Trophoblast cell (in vitro differentiated cells and primary cell): Measurements from ENCODE around the gene DNAH17.
A peak's percentile ranks its signal among the peaks of the same experiment; 100 is the strongest.

Source experiments
- DNase-seq, 2 donors: peaks; one replicate each; pipeline ENCODE4 v3.0.0-alpha.2; 2016
- H2AFZ ChIP-seq: 2 replicates; pipeline ENCODE4 v1.6.1; 2013; ENCODE audit warnings: low read length, moderate library complexity, mild to moderate bottlenecking; ENCODE audit not compliant: insufficient read depth, poor library complexity
- H2AK5ac ChIP-seq: 2 replicates; pipeline ENCODE4 v1.6.1; 2013; ENCODE audit warnings: mild to moderate bottlenecking, low read length
- H2BK120ac ChIP-seq: 2 replicates; pipeline ENCODE4 v1.6.1; 2013; ENCODE audit warnings: low read length, mild to moderate bottlenecking, moderate library complexity; ENCODE audit not compliant: insufficient read depth, poor library complexity
- H2BK12ac ChIP-seq: 2 replicates; pipeline ENCODE4 v1.6.1; 2013; ENCODE audit warnings: mild to moderate bottlenecking, low read length, moderate library complexity
- H2BK5ac ChIP-seq: 2 replicates; pipeline ENCODE4 v1.6.1; 2013; ENCODE audit warnings: low read length, low read depth, moderate library complexity, mild to moderate bottlenecking; ENCODE audit not compliant: poor library complexity
- H3K14ac ChIP-seq: 2 replicates; pipeline ENCODE4 v1.6.1; 2013; ENCODE audit warnings: mild to moderate bottlenecking, low read length
- H3K18ac ChIP-seq: 2 replicates; pipeline ENCODE4 v1.6.1; 2013; ENCODE audit warnings: mild to moderate bottlenecking, low read length
- H3K23ac ChIP-seq: 2 replicates; pipeline ENCODE4 v1.6.1; 2013; ENCODE audit warnings: low read length
- H3K27ac ChIP-seq: 2 replicates; pipeline ENCODE4 v1.5.1; 2013; ENCODE audit warnings: low read depth, mild to moderate bottlenecking, inconsistent platforms, low read length, moderate library complexity
- H3K27me3 ChIP-seq: 2 replicates; pipeline ENCODE4 v1.6.1; 2013; ENCODE audit warnings: inconsistent platforms, mild to moderate bottlenecking, low read length, moderate library complexity; ENCODE audit not compliant: insufficient read depth
- H3K36me3 ChIP-seq, 2 experiments: 1 replicate in 1 of 2; 2 replicates in 1 of 2; pipeline ENCODE4 v1.6.1; 2013; ENCODE audit warnings: low read length in 2 of 2, mild to moderate bottlenecking in 2 of 2, moderate library complexity in 1 of 2; ENCODE audit not compliant: insufficient read depth in 2 of 2, control insufficient read depth in 1 of 2
- H3K4ac ChIP-seq: 2 replicates; pipeline ENCODE4 v1.6.1; 2013; ENCODE audit warnings: low read depth, mild to moderate bottlenecking, low read length, moderate library complexity
- H3K4me1 ChIP-seq, 2 experiments: 1 replicate in 1 of 2; 2 replicates in 1 of 2; pipeline ENCODE4 v1.6.1; 2013; ENCODE audit warnings: low read length in 2 of 2, mild to moderate bottlenecking in 2 of 2, moderate library complexity in 1 of 2; ENCODE audit not compliant: insufficient read depth in 2 of 2, control insufficient read depth in 1 of 2
- H3K4me2 ChIP-seq: 2 replicates; pipeline ENCODE4 v1.6.1; 2013; ENCODE audit warnings: inconsistent platforms, mild to moderate bottlenecking, low read length, moderate library complexity
- H3K4me3 ChIP-seq: 2 replicates; pipeline ENCODE4 v1.5.1; 2013; ENCODE audit warnings: mild to moderate bottlenecking, low read depth, low read length, inconsistent platforms
- H3K79me1 ChIP-seq: one replicate; pipeline ENCODE4 v1.6.1; 2013; ENCODE audit warnings: low read length
- H3K79me2 ChIP-seq: 2 replicates; pipeline ENCODE4 v1.6.1; 2013; ENCODE audit warnings: low read length, mild to moderate bottlenecking; ENCODE audit not compliant: control insufficient read depth, insufficient read depth, poor library complexity
- H3K9ac ChIP-seq: 2 replicates; pipeline ENCODE4 v1.6.1; 2013; ENCODE audit warnings: mild to moderate bottlenecking, low read length
- H3K9me3 ChIP-seq: 2 replicates; pipeline ENCODE4 v1.6.1; 2013; ENCODE audit warnings: low read depth, mild to moderate bottlenecking, control low read depth, inconsistent platforms, low read length; ENCODE audit not compliant: insufficient read depth
- H4K12ac ChIP-seq: 2 replicates; pipeline ENCODE4 v1.6.1; 2013; ENCODE audit warnings: low read depth, mild to moderate bottlenecking, low read length, moderate library complexity
- H4K8ac ChIP-seq: 2 replicates; pipeline ENCODE4 v1.6.1; 2013; ENCODE audit warnings: low read depth, mild to moderate bottlenecking, low read length, moderate library complexity
- H4K91ac ChIP-seq: one replicate; pipeline ENCODE4 v1.6.1; 2013; ENCODE audit warnings: low read depth, mild to moderate bottlenecking, low read length, moderate library complexity
- WGBS: extraction: QIAGEN DNeasy Blood & Tissue Kit; methylation state at CpG from one replicate; pipeline ENCODE4 v1.1.7; 2013; ENCODE audit warnings: missing lambda C conversion rate; ENCODE audit not compliant: insufficient read length, insufficient coverage; ENCODE audit errors: extremely low coverage; 5-methylcytosine and 5-hydroxymethylcytosine counted together

DNAH17 gene

DNA sequence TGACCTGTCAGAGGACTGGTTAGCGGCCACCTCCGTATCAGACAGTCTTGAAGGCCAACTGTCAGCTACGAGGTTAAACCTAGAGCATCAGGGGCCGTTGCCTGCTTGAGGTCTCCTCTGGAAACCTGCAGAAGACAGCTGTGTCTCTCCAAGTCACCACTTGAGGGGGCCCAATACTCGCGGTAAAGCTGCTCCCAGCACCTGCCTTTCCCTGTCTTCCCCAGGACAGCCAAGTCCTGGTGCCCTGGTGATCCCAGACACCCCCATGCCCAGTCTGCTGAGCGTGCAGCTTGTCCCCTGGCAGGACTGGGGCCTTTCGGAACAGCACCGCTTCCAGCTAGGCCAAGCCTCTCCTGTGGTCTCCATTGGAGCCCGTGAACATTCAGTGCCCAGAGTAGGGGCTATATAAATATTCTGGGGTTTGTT, 80.1 kb downstream of the DNAH17 start:
- Histone ChIP-seq H2BK120ac (no peak overlapping the region), H4K12ac (no peak overlapping the region), H4K8ac (no peak overlapping the region), H2AK5ac (no peak overlapping the region), H3K79me2 (no peaks in the 10 kb centered on the region), H3K4ac (no peak overlapping the region), H3K4me3 (no peak overlapping the region), H2BK5ac (no peak overlapping the region), H3K14ac (no peak overlapping the region), H3K27ac (no peak overlapping the region), H4K91ac (no peak overlapping the region), H3K9ac (no peak overlapping the region), H3K27me3 (no peaks in the 10 kb centered on the region), H3K4me2 (no peak overlapping the region), H2BK12ac (no peak overlapping the region), H3K79me1 (no peaks in the 10 kb centered on the region), H3K18ac (no peak overlapping the region), H3K9me3 (peaks cover 2% of the 10 kb centered on the region), H2AFZ (no peak overlapping the region), H3K23ac (no peak overlapping the region), H3K4me1 (no peaks in the 10 kb centered on the region), H3K36me3 (no peaks in the 10 kb centered on the region)
- WGBS, result no CpG with 5 or more reads among the region's 10 CpGs
- DNase-seq, result peak; percentile 70 to 87

DNA sequence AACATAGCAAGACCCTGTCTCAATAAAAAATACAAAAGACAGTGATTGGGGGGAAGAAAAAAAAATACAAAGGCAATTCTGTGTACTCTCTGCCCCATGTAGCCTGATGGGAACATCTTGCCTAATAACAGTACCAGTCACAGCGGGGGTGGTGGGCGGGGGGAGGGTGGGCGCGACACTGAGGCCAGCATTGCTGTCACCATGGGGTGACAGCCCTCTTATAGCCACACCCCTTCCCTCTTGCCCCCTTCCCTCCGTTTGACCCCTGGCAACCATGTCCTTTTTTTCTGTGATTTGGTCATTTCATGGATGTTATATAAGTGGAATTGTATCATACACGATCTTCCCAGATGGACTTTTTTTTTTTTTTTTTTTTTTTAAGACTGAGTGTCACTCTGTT, 80.9 kb downstream of the DNAH17 start:
- Histone ChIP-seq H2AK5ac (no peak overlapping the region), H2AFZ (no peak overlapping the region), H3K23ac (no peak overlapping the region), H3K27ac (no peak overlapping the region), H3K14ac (no peak overlapping the region), H4K8ac (no peak overlapping the region), H3K79me2 (no peaks in the 10 kb centered on the region), H3K27me3 (no peaks in the 10 kb centered on the region), H2BK120ac (no peak overlapping the region), H3K4me2 (no peak overlapping the region), H3K18ac (no peak overlapping the region), H3K9ac (no peak overlapping the region), H2BK5ac (no peak overlapping the region), H3K36me3 (no peaks in the 10 kb centered on the region), H3K4ac (no peak overlapping the region), H4K12ac (no peak overlapping the region), H3K9me3 (peaks cover 2% of the 10 kb centered on the region), H3K4me3 (no peak overlapping the region), H3K79me1 (no peaks in the 10 kb centered on the region), H3K4me1 (no peaks in the 10 kb centered on the region), H2BK12ac (no peak overlapping the region), H4K91ac (no peak overlapping the region)
- no CpG with 5 or more reads among the region's 6 CpGs for WGBS
- no peak for DNase-seq

- Histone ChIP-seq H3K14ac (no peak overlapping the region), H2AFZ (no peak overlapping the region), H3K4ac (no peak overlapping the region), H3K79me1 (no peaks in the 10 kb centered on the region), H3K9ac (no peak overlapping the region), H3K36me3 (no peaks in the 10 kb centered on the region), H3K23ac (no peak overlapping the region), H2AK5ac (no peak overlapping the region), H3K4me3 (no peak overlapping the region), H4K12ac (no peak overlapping the region), H3K27me3 (no peaks in the 10 kb centered on the region), H2BK5ac (no peak overlapping the region), H3K18ac (no peak overlapping the region), H3K4me2 (no peak overlapping the region), H4K8ac (no peak overlapping the region), H2BK120ac (no peak overlapping the region), H2BK12ac (no peak overlapping the region), H4K91ac (no peak overlapping the region), H3K4me1 (no peaks in the 10 kb centered on the region), H3K79me2 (no peaks in the 10 kb centered on the region), H3K9me3 (peaks cover 2% of the 10 kb centered on the region), H3K27ac (no peak overlapping the region)
- WGBS, result no CpG with 5 or more reads among the region's 14 CpGs
- DNase-seq, result no peak
Measured at GRCh38 chr17:78495634-78496033, 81.6 kb downstream of the DNAH17 start.

DNA sequence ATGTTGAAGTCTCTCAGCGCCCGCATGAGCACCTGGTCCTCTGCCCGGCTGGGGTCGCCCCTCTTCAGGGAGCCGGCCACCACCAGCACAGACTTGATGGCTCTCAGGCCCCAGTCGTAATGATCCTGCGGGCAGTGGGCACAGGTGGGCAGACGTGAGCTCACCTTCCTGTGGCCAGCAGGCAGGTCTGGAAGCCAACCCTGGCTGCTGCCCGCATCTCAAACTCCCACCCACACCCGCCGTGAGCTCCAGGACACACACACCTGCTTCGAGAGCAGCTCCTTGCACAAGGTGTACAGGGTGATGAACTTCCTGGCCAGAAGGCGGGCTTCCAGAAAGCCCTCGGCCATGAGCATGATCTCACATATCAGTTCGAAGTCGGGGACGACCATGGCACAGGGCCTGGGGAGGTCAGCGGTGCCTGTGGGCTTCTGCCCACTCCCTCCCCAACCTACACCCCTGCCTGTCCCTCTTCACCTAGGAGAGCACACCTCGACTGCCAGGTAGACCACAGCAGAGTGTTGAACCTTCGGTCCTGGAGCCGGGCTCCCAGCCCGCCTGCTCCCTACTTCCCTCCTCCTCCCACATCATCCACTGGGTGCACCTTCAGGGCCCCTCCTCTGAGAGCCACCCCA, 82.4 kb downstream of the DNAH17 start:
- Histone ChIP-seq H3K4me1 (no peaks in the 10 kb centered on the region), H4K8ac (no peak overlapping the region), H2BK120ac (no peak overlapping the region), H3K9ac (no peak overlapping the region), H3K4me2 (no peak overlapping the region), H3K4me3 (no peak overlapping the region), H3K36me3 (no peaks in the 10 kb centered on the region), H3K79me1 (no peaks in the 10 kb centered on the region), H4K12ac (no peak overlapping the region), H4K91ac (no peak overlapping the region), H2AFZ (no peak overlapping the region), H3K14ac (no peak overlapping the region), H2AK5ac (no peak overlapping the region), H3K18ac (no peak overlapping the region), H3K79me2 (no peaks in the 10 kb centered on the region), H3K4ac (no peak overlapping the region), H2BK5ac (no peak overlapping the region), H3K23ac (no peak overlapping the region), H3K9me3 (peaks cover 2% of the 10 kb centered on the region), H3K27me3 (no peaks in the 10 kb centered on the region), H2BK12ac (no peak overlapping the region), H3K27ac (no peak overlapping the region)
- no CpG with 5 or more reads among the region's 22 CpGs for WGBS
- no peak for DNase-seq
